Mesothelial cell of epicardium (in vitro differentiated cells): ENCODE measurements around the gene TPSG1. TPM values are rescaled to one million over a fixed set of nuclear protein-coding genes. Genes with fewer than 3 reads are reported as not detected.
A peak's percentile ranks its signal among the peaks of the same experiment; 100 is the strongest.
"Not testable (repeated sequence)": the region's sequence is repeated elsewhere in the genome, so short reads cannot be mapped to it uniquely, and the experiment has no call there.

ENCODE experiments used
- DNase-seq, 2 experiments: peaks; one replicate each; pipeline ENCODE4 v3.0.0; 2021; ENCODE audit warnings: low spot score in 2 of 2; ENCODE audit not compliant: unreplicated experiment in 2 of 2
- H3K27ac Mint-ChIP-seq: 2 replicates; pipeline ENCODE4 v1.8.0; 2021; ENCODE audit warnings: mixed read lengths
- H3K27me3 Mint-ChIP-seq: 2 replicates; pipeline ENCODE4 v1.8.0; 2021; ENCODE audit warnings: low read depth, mixed read lengths
- H3K36me3 Mint-ChIP-seq: 2 replicates; pipeline ENCODE4 v1.8.0; 2021; ENCODE audit warnings: mixed read lengths
- H3K4me1 Mint-ChIP-seq: 2 replicates; pipeline ENCODE4 v1.8.0; 2021; ENCODE audit warnings: mixed read lengths
- H3K4me3 Mint-ChIP-seq: 2 replicates; pipeline ENCODE4 v1.8.0; 2021; ENCODE audit warnings: mild to moderate bottlenecking, moderate library complexity, mixed read lengths
- H3K9me3 Mint-ChIP-seq: 2 replicates; pipeline ENCODE4 v1.8.0; 2021; ENCODE audit warnings: mixed read lengths
- CTCF ChIP-seq: fragments of 200-600 bp; sonication (generic); IDR thresholded peaks from one replicate; pipeline ENCODE4 v1.5.0; 2021; ENCODE audit warnings: antibody characterized with exemption; ENCODE audit not compliant: unreplicated experiment
- total RNA-seq: library from RNA; stranded (reverse); gene quantifications from 3 replicates; pipeline ENCODE4 v1.2.1, GENCODE V29; 2021

TPSG1 gene
- total RNA-seq, 1 donor from 2014 or later = not detected

- no peaks in the 10 kb centered on the region for H3K4me1 Mint-ChIP-seq
- no peak overlapping the region for H3K27ac Mint-ChIP-seq
- H3K4me3 Mint-ChIP-seq = no peak overlapping the region
- H3K9me3 Mint-ChIP-seq = no peaks in the 10 kb centered on the region
- H3K36me3 Mint-ChIP-seq = peaks cover 3% of the 10 kb centered on the region
- DNase-seq = no peak
- TF ChIP-seq CTCF = no peak
- peaks cover 4% of the 10 kb centered on the region for H3K27me3 Mint-ChIP-seq
Measured at GRCh38 chr16:1189455-1189854, 35.6 kb downstream of the TPSG1 start.

- Mint-ChIP-seq H3K9me3 (no peaks in the 10 kb centered on the region), H3K36me3 (peaks cover 3% of the 10 kb centered on the region), H3K4me3 (no peak overlapping the region), H3K27ac (no peak overlapping the region), H3K27me3 (peaks cover 4% of the 10 kb centered on the region), H3K4me1 (no peaks in the 10 kb centered on the region)
- peak; percentile 72 to 84 for DNase-seq
- TF ChIP-seq CTCF = no peak
Measured at GRCh38 chr16:1188432-1189189, 36.5 kb downstream of the TPSG1 start.

- not testable (repeated sequence) for H3K4me3 Mint-ChIP-seq, H3K27me3 Mint-ChIP-seq, H3K9me3 Mint-ChIP-seq, H3K36me3 Mint-ChIP-seq, DNase-seq, H3K27ac Mint-ChIP-seq, H3K4me1 Mint-ChIP-seq
Measured at GRCh38 chr16:1185460-1186207, 39.4 kb downstream of the TPSG1 start.

- Mint-ChIP-seq H3K9me3 (no peaks in the 10 kb centered on the region), H3K27ac (no peak overlapping the region), H3K4me3 (no peak overlapping the region), H3K36me3 (peaks cover 3% of the 10 kb centered on the region), H3K27me3 (peaks cover 4% of the 10 kb centered on the region), H3K4me1 (peaks cover 6% of the 10 kb centered on the region)
- DNase-seq = no peak
- TF ChIP-seq CTCF = no peak
Measured at GRCh38 chr16:1184980-1185379, 40.1 kb downstream of the TPSG1 start.

- no peak overlapping the region for H3K27ac Mint-ChIP-seq
- H3K4me3 Mint-ChIP-seq = no peak overlapping the region
- H3K36me3 Mint-ChIP-seq = peaks cover 3% of the 10 kb centered on the region
- H3K27me3 Mint-ChIP-seq = peaks cover 4% of the 10 kb centered on the region
- TF ChIP-seq CTCF = no peak
- no peaks in the 10 kb centered on the region for H3K9me3 Mint-ChIP-seq
- DNase-seq = no peak
- H3K4me1 Mint-ChIP-seq = peaks cover 6% of the 10 kb centered on the region
Measured at GRCh38 chr16:1184156-1184868, 40.8 kb downstream of the TPSG1 start.
